ENCODE data around the gene CTIF.

CTIF gene

GRCh38 chr18:48554610-48555400, 16.0 kb downstream of the CTIF start:
- no peak for DNase-seq

- DNase-seq = no peak
Observed at GRCh38 chr18:48555465-48555995, 16.7 kb downstream of the CTIF start.

GRCh38 chr18:48557640-48558174, 18.9 kb downstream of the CTIF start:
- no peak for DNase-seq

- DNase-seq = no peak
Observed at GRCh38 chr18:48558248-48558647, 19.4 kb downstream of the CTIF start.

- DNase-seq = no peak
Observed at GRCh38 chr18:48560491-48560890, 21.7 kb downstream of the CTIF start.

- no peak for DNase-seq
Observed at GRCh38 chr18:48562075-48562474, 23.2 kb downstream of the CTIF start.

GRCh38 chr18:48563027-48563426, 24.2 kb downstream of the CTIF start:
- no peak for DNase-seq

GRCh38 chr18:48564139-48564538, 25.3 kb downstream of the CTIF start:
- DNase-seq = no peak

GRCh38 chr18:48565105-48565504, 26.3 kb downstream of the CTIF start:
- no peak for DNase-seq

GRCh38 chr18:48566589-48566988, 27.8 kb downstream of the CTIF start:
- DNase-seq = no peak

GRCh38 chr18:48567388-48567787, 28.6 kb downstream of the CTIF start:
- DNase-seq = no peak

GRCh38 chr18:48569139-48569914, 30.5 kb downstream of the CTIF start:
- no peak for DNase-seq

- no peak for DNase-seq
Observed at GRCh38 chr18:48569915-48570264, 31.1 kb downstream of the CTIF start.

GRCh38 chr18:48570313-48570712, 31.5 kb downstream of the CTIF start:
- no peak for DNase-seq

- DNase-seq = no peak
Observed at GRCh38 chr18:48571639-48572384, 33.0 kb downstream of the CTIF start.

GRCh38 chr18:48572402-48573126, 33.7 kb downstream of the CTIF start:
- DNase-seq = no peak

- no peak for DNase-seq
Observed at GRCh38 chr18:48573632-48574283, 34.9 kb downstream of the CTIF start.

GRCh38 chr18:48574667-48575300, 36.0 kb downstream of the CTIF start:
- DNase-seq = no peak

GRCh38 chr18:48575301-48575657, 36.4 kb downstream of the CTIF start:
- DNase-seq = no peak

GRCh38 chr18:48575658-48576456, 37.0 kb downstream of the CTIF start:
- no peak for DNase-seq

- DNase-seq = no peak
Observed at GRCh38 chr18:48576457-48576771, 37.6 kb downstream of the CTIF start.
